OCI-LY1 (cell line): ENCODE measurements around the gene GSE1.

ENCODE experiments used
- H2AFZ ChIP-seq: fragments of 200-600 bp; sonication (generic), shearing (Covaris generic); 2 replicates; pipeline ENCODE4 v1.6.0; 2014; ENCODE audit warnings: antibody characterized with exemption, mild to moderate bottlenecking, low read length
- H3F3A ChIP-seq: fragments of 200-600 bp; sonication (generic), shearing (Covaris generic); 2 replicates; pipeline ENCODE4 v1.6.0; 2014; ENCODE audit warnings: mild to moderate bottlenecking, antibody characterized with exemption, low read length, moderate library complexity; ENCODE audit not compliant: insufficient read depth
- H3K27ac ChIP-seq: fragments of 200-600 bp; sonication (generic); 2 replicates; pipeline ENCODE4 v1.5.1; 2014; ENCODE audit warnings: low read length, mixed run types, mild to moderate bottlenecking, low read depth; ENCODE audit not compliant: poor library complexity, severe bottlenecking
- H3K27me3 ChIP-seq: fragments of 200-600 bp; sonication (generic); 2 replicates; pipeline ENCODE4 v1.6.0; 2014; ENCODE audit warnings: antibody characterized with exemption, mild to moderate bottlenecking, low read length, moderate library complexity; ENCODE audit not compliant: insufficient read depth
- H3K36me3 ChIP-seq: fragments of 200-600 bp; sonication (generic); 2 replicates; pipeline ENCODE4 v1.6.1; 2014; ENCODE audit warnings: mild to moderate bottlenecking, antibody characterized with exemption, low read length, moderate library complexity, mixed read lengths; ENCODE audit not compliant: insufficient read depth
- H3K4me1 ChIP-seq: fragments of 200-600 bp; sonication (generic); 2 replicates; pipeline ENCODE4 v1.5.1; 2014; ENCODE audit warnings: mild to moderate bottlenecking, low read length, moderate library complexity; ENCODE audit not compliant: insufficient read depth, severe bottlenecking
- H3K4me2 ChIP-seq: fragments of 200-600 bp; sonication (generic), shearing (Covaris generic); 2 replicates; pipeline ENCODE4 v1.6.1; 2014; ENCODE audit warnings: low read length
- H3K4me3 ChIP-seq: fragments of 200-600 bp; sonication (generic); 2 replicates; pipeline ENCODE4 v1.5.1; 2014; ENCODE audit warnings: low read length, low read depth, mild to moderate bottlenecking, mixed read lengths; ENCODE audit not compliant: poor library complexity, severe bottlenecking
- H3K79me2 ChIP-seq: fragments of 200-600 bp; shearing (Covaris generic); 2 replicates; pipeline ENCODE4 v1.6.1; 2016; ENCODE audit warnings: mixed run types, low read length, mixed read lengths; ENCODE audit not compliant: insufficient read depth
- H3K9ac ChIP-seq: fragments of 200-600 bp; sonication (generic), shearing (Covaris generic); 2 replicates; pipeline ENCODE4 v1.6.1; 2014; ENCODE audit warnings: mild to moderate bottlenecking, low read length, mixed read lengths
- H3K9me2 ChIP-seq: fragments of 200-600 bp; sonication (generic), shearing (Covaris generic); 2 replicates; pipeline ENCODE4 v1.6.1; 2014; ENCODE audit warnings: low read depth, mild to moderate bottlenecking, low read length, mixed read lengths
- H3K9me3 ChIP-seq: fragments of 200-600 bp; shearing (Covaris generic); 2 replicates; pipeline ENCODE4 v1.6.1; 2014; ENCODE audit warnings: low read length, mixed read lengths
- H4K20me1 ChIP-seq: fragments of 200-600 bp; sonication (generic), shearing (Covaris generic); 2 replicates; pipeline ENCODE4 v1.6.0; 2016; ENCODE audit warnings: mild to moderate bottlenecking, low read length; ENCODE audit not compliant: insufficient read depth
- CTCF ChIP-seq: fragments of 200-600 bp; sonication (generic), shearing (Covaris generic); IDR thresholded peaks from 2 replicates; pipeline ENCODE4 v1.5.1; 2017; ENCODE audit warnings: mild to moderate bottlenecking, antibody characterized with exemption, low read length, moderate library complexity, mixed read lengths
- EZH2 ChIP-seq: fragments of 200-600 bp; sonication (generic), shearing (Covaris generic); IDR thresholded peaks from 2 replicates; pipeline ENCODE4 v1.8.0; 2017; ENCODE audit warnings: borderline replicate concordance, mixed run types, mild to moderate bottlenecking, antibody characterized with exemption, low read length, moderate library complexity, mixed read lengths

GSE1 gene

GRCh38 chr16:85580684-85581083 lies 32.4 kb upstream of the GSE1 start:
- Histone ChIP-seq H3K79me2 (peaks cover 6% of the 10 kb centered on the region), H3K4me1 (peaks cover 22% of the 10 kb centered on the region), H3K9me2 (no peaks in the 10 kb centered on the region), H3K4me3 (no peak overlapping the region), H3K36me3 (peaks cover 21% of the 10 kb centered on the region; the same call in 1 of the 2 replicates), H3K27ac (no peak overlapping the region), H2AFZ (no peak overlapping the region), H3K27me3 (peaks cover 7% of the 10 kb centered on the region; the same call in 1 of the 2 replicates), H3K4me2 (no peak overlapping the region), H4K20me1 (peaks cover 3% of the 10 kb centered on the region; the same call in 1 of the 2 replicates), H3F3A (no peaks in the 10 kb centered on the region), H3K9me3 (no peaks in the 10 kb centered on the region), H3K9ac (no peak overlapping the region)
- TF ChIP-seq EZH2, result no peak
- TF ChIP-seq CTCF, result no peak

- TF ChIP-seq CTCF, result no peak
- Histone ChIP-seq H3F3A (no peaks in the 10 kb centered on the region), H3K4me3 (no peak overlapping the region), H3K36me3 (peaks cover 26% of the 10 kb centered on the region), H3K27me3 (peaks cover 7% of the 10 kb centered on the region; the same call in 1 of the 2 replicates), H3K9ac (no peak overlapping the region), H3K9me3 (no peaks in the 10 kb centered on the region), H4K20me1 (peaks cover 3% of the 10 kb centered on the region; the same call in 1 of the 2 replicates), H3K79me2 (no peaks in the 10 kb centered on the region; the same call in 1 of the 2 replicates), H3K4me2 (no peak overlapping the region), H3K9me2 (no peaks in the 10 kb centered on the region), H3K27ac (no peak overlapping the region), H2AFZ (no peak overlapping the region), H3K4me1 (peaks cover 19% of the 10 kb centered on the region)
Observed at GRCh38 chr16:85582229-85582991, 30.7 kb upstream of the GSE1 start.

- H3K4me3 ChIP-seq, result no peak overlapping the region
- H2AFZ ChIP-seq, result no peak overlapping the region
- no peak overlapping the region for H3K9ac ChIP-seq
- H3K9me3 ChIP-seq, result no peaks in the 10 kb centered on the region
- H3K27me3 ChIP-seq, result peaks cover 7% of the 10 kb centered on the region; the same call in 1 of the 2 replicates
- no peaks in the 10 kb centered on the region; the same call in 1 of the 2 replicates for H3K79me2 ChIP-seq
- TF ChIP-seq EZH2 (no peak), CTCF (no peak)
- peaks cover 3% of the 10 kb centered on the region; the same call in 1 of the 2 replicates for H4K20me1 ChIP-seq
- no peaks in the 10 kb centered on the region for H3F3A ChIP-seq
- no peak overlapping the region for H3K4me2 ChIP-seq
- no peak overlapping the region for H3K27ac ChIP-seq
- H3K9me2 ChIP-seq, result no peaks in the 10 kb centered on the region
- H3K4me1 ChIP-seq, result peaks cover 19% of the 10 kb centered on the region
- H3K36me3 ChIP-seq, result peaks cover 22% of the 10 kb centered on the region
Observed at GRCh38 chr16:85583491-85584181, 29.5 kb upstream of the GSE1 start.
